GM23338 (cell line): ENCODE results near the gene PLD1. TPM values are rescaled to one million over a fixed set of nuclear protein-coding genes. Genes with fewer than 3 reads are reported as not detected.

Experiments
- ATAC-seq: fragments of 200-7000 bp; cut with Tn5 transposase; 3 replicates; pipeline ENCODE4 v1.9.1; 2020
- DNase-seq: peaks from one replicate; pipeline ENCODE4 v3.0.0-alpha.2; 2015; ENCODE audit warnings: low spot score
- H2AFZ ChIP-seq: fragments of 200-600 bp; sonication (generic); 2 replicates; pipeline ENCODE4 v1.8.0; 2016; ENCODE audit warnings: antibody characterized with exemption, mild to moderate bottlenecking, moderate library complexity
- H3F3A ChIP-seq: fragments of 200-600 bp; sonication (generic); replicated peaks from 2 replicates; pipeline ENCODE4 v1.8.0; 2017; ENCODE audit warnings: antibody characterized with exemption, mixed run types, low read depth
- H3K27ac ChIP-seq: fragments of 200-600 bp; sonication (generic); 2 replicates; pipeline ENCODE4 v1.6.1; 2016; ENCODE audit warnings: low read depth
- H3K27me3 ChIP-seq: fragments of 200-600 bp; sonication (generic); 2 replicates; pipeline ENCODE4 v1.8.0; 2016; ENCODE audit warnings: mild to moderate bottlenecking, mixed run types, moderate library complexity; ENCODE audit not compliant: insufficient read depth
- H3K36me3 ChIP-seq: fragments of 200-600 bp; sonication (generic); 2 replicates; pipeline ENCODE4 v1.8.0; 2016; ENCODE audit warnings: mild to moderate bottlenecking; ENCODE audit not compliant: insufficient read depth
- H3K4me1 ChIP-seq: fragments of 200-600 bp; sonication (generic); 2 replicates; pipeline ENCODE4 v1.8.0; 2016; ENCODE audit warnings: mild to moderate bottlenecking, moderate library complexity; ENCODE audit not compliant: insufficient read depth
- H3K4me2 ChIP-seq: fragments of 200-600 bp; sonication (generic); 2 replicates; pipeline ENCODE4 v1.7.1; 2017; ENCODE audit warnings: mixed run types
- H3K4me3 ChIP-seq: fragments of 200-600 bp; sonication (generic); 2 replicates; pipeline ENCODE4 v1.6.1; 2016; ENCODE audit warnings: mixed run types
- H3K79me2 ChIP-seq: fragments of 200-600 bp; sonication (generic); replicated peaks from 2 replicates; pipeline ENCODE4 v1.8.0; 2017; ENCODE audit warnings: mild to moderate bottlenecking; ENCODE audit not compliant: insufficient read depth
- H3K9me2 ChIP-seq: fragments of 200-600 bp; sonication (generic); 2 replicates; pipeline ENCODE4 v1.8.0; 2017; ENCODE audit not compliant: insufficient read depth
- H4K20me1 ChIP-seq: fragments of 200-600 bp; sonication (generic); replicated peaks from 2 replicates; pipeline ENCODE4 v1.8.0; 2017; ENCODE audit warnings: mild to moderate bottlenecking; ENCODE audit not compliant: insufficient read depth
- H3K27ac Mint-ChIP-seq: 2 replicates; pipeline ENCODE4 v1.8.0; 2020; ENCODE audit warnings: inconsistent platforms, mild to moderate bottlenecking, moderate library complexity, mixed read lengths
- H3K27me3 Mint-ChIP-seq: 3 replicates; pipeline ENCODE4 v1.8.0; 2022; ENCODE audit warnings: low read depth, mild to moderate bottlenecking, moderate library complexity, mixed read lengths, inconsistent platforms; ENCODE audit not compliant: insufficient read depth, poor library complexity
- H3K36me3 Mint-ChIP-seq: 3 replicates; pipeline ENCODE4 v1.8.0; 2021; ENCODE audit warnings: low read depth, mild to moderate bottlenecking, inconsistent platforms, moderate library complexity, mixed read lengths
- H3K4me1 Mint-ChIP-seq: 3 replicates; pipeline ENCODE4 v1.8.0; 2020; ENCODE audit warnings: mild to moderate bottlenecking, inconsistent platforms, mixed read lengths
- H3K4me3 Mint-ChIP-seq: 3 replicates; pipeline ENCODE4 v1.8.0; 2021; ENCODE audit warnings: moderate library complexity, mild to moderate bottlenecking, inconsistent platforms, mixed read lengths
- H3K9me3 Mint-ChIP-seq: 3 replicates; pipeline ENCODE4 v1.8.0; 2020; ENCODE audit warnings: moderate library complexity, mild to moderate bottlenecking, inconsistent platforms, mixed read lengths
- CREB1 ChIP-seq: fragments of 250-450 bp; sonication (Bioruptor Pico); IDR thresholded peaks from 2 replicates; pipeline ENCODE4 v1.5.0; 2020; ENCODE audit warnings: low read depth, mild to moderate bottlenecking, moderate library complexity
- CTCF ChIP-seq, 2 experiments: fragments of 200-600 bp in 1 of 2; sonication (generic) in 1 of 2; conservative IDR thresholded peaks; 2 replicates each; pipeline versions ENCODE4 v1.5.1 to v1.6.1; 2016 to 2017; ENCODE audit warnings: antibody characterized with exemption in 2 of 2, low read depth in 2 of 2, mild to moderate bottlenecking in 2 of 2, moderate library complexity in 1 of 2
- ETS1 ChIP-seq: IDR thresholded peaks from 2 replicates; pipeline ENCODE4 v1.6.1; 2016; ENCODE audit warnings: antibody characterized with exemption
- EZH2 ChIP-seq: fragments of 200-600 bp; sonication (generic); IDR thresholded peaks from one replicate; pipeline ENCODE4 v1.8.0; 2017; ENCODE audit warnings: antibody characterized with exemption, mild to moderate bottlenecking, low read depth; ENCODE audit not compliant: unreplicated experiment
- JUNB ChIP-seq: IDR thresholded peaks from one replicate; pipeline ENCODE4 v1.6.1; 2016; ENCODE audit warnings: antibody characterized with exemption; ENCODE audit not compliant: unreplicated experiment
- NANOG ChIP-seq: IDR thresholded peaks from 2 replicates; pipeline ENCODE4 v1.6.1; 2016; ENCODE audit warnings: antibody characterized with exemption, borderline replicate concordance
- POLR2AphosphoS5 ChIP-seq: IDR thresholded peaks from 2 replicates; pipeline ENCODE4 v1.6.1; 2016; ENCODE audit warnings: antibody characterized with exemption, low read depth
- REST ChIP-seq: IDR thresholded peaks from one replicate; pipeline ENCODE4 v1.6.1; 2018; ENCODE audit warnings: antibody characterized with exemption; ENCODE audit not compliant: unreplicated experiment
- STAT1 ChIP-seq: IDR thresholded peaks from one replicate; pipeline ENCODE4 v1.6.1; 2016; ENCODE audit warnings: antibody characterized with exemption; ENCODE audit not compliant: unreplicated experiment
- ZNF114 ChIP-seq: fragments of 250-450 bp; sonication (Bioruptor Pico); IDR thresholded peaks from 2 replicates; pipeline ENCODE4 v1.5.0; 2020; ENCODE audit warnings: mild to moderate bottlenecking, moderate library complexity
- ZNF331 ChIP-seq: fragments of 250-450 bp; sonication (Bioruptor Pico); IDR thresholded peaks from 2 replicates; pipeline ENCODE4 v1.5.0; 2020; ENCODE audit warnings: low read depth, mild to moderate bottlenecking, moderate library complexity
- ZNF462 ChIP-seq: fragments of 250-450 bp; sonication (Bioruptor Pico); IDR thresholded peaks from 2 replicates; pipeline ENCODE4 v1.5.0; 2020; ENCODE audit warnings: mild to moderate bottlenecking, moderate library complexity
- polyA plus RNA-seq: library from polyadenylated mRNA; unstranded; fragments of >200 nt; fragmentation: Nextera tagmentation; extraction: Ambion mirVana; gene quantifications from 2 replicates; pipeline ENCODE4 v1.2.1, GENCODE V29; 2016
- total RNA-seq: library from RNA; depleted of rRNA; stranded (reverse); fragments of >200 nt; shearing (Covaris generic); gene quantifications from 2 replicates; pipeline ENCODE4 v1.2.3, GENCODE V29; 2014

Gene PLD1
- total and polyA plus RNA-seq, 2 experiments from 2014 or later: 1.4 to 2.2 TPM

GRCh38 chr3:171837698-171838097, 27.4 kb upstream of the PLD1 start:
- TF ChIP-seq NANOG (no peak), ETS1 (no peak), CREB1 (no peak), JUNB (no peak), ZNF331 (no peak), ZNF114 (no peak), POLR2AphosphoS5 (no peak), EZH2 (no peak), REST (no peak), ZNF462 (CRISPR knock-in tag) (no peak), CTCF (conservative IDR thresholded peaks at IDR 0.05; ENCODE audit: low read depth in 2 of 2) (no peak), STAT1 (no peak)
- H3K9me3 Mint-ChIP-seq: no peaks in the 10 kb centered on the region
- no peak overlapping the region for H3K4me3 ChIP-seq
- H3K27ac Mint-ChIP-seq: no peak overlapping the region
- no peaks in the 10 kb centered on the region for H3K36me3 ChIP-seq
- H3K27me3 Mint-ChIP-seq: no peaks in the 10 kb centered on the region
- H3K4me2 ChIP-seq: no peak overlapping the region
- no peak overlapping the region for H3K27ac ChIP-seq
- ATAC-seq (no peak), DNase-seq (no peak)
- no peaks in the 10 kb centered on the region for H3K27me3 ChIP-seq
- H3K79me2 ChIP-seq: no peaks in the 10 kb centered on the region
- H3K4me1 Mint-ChIP-seq: peaks cover 16% of the 10 kb centered on the region
- no peaks in the 10 kb centered on the region for H3K36me3 Mint-ChIP-seq
- H3K4me1 ChIP-seq: no peaks in the 10 kb centered on the region
- H3K4me3 Mint-ChIP-seq: no peak overlapping the region
- no peaks in the 10 kb centered on the region for H3K9me2 ChIP-seq
- no peaks in the 10 kb centered on the region for H4K20me1 ChIP-seq
- no peaks in the 10 kb centered on the region for H3F3A ChIP-seq
- H2AFZ ChIP-seq: no peak overlapping the region
